GM21717 (cell line): ENCODE measurements around the gene PPP5C.

ENCODE experiments used
- ATAC-seq: cut with Tn5 transposase; IDR thresholded peaks from one replicate; pipeline ENCODE4 v1.9.1; 2021; ENCODE audit warnings: mild to moderate bottlenecking, moderate library complexity; ENCODE audit not compliant: unreplicated experiment

Gene PPP5C

GRCh38 chr19:46330319-46330918 lies 16.5 kb upstream of the PPP5C start:
- ATAC-seq, result no peak

GRCh38 chr19:46337487-46337886 lies 9.4 kb upstream of the PPP5C start:
- no peak for ATAC-seq

GRCh38 chr19:46339446-46339845 lies 7.4 kb upstream of the PPP5C start:
- ATAC-seq, result no peak

GRCh38 chr19:46340051-46340659 lies 6.7 kb upstream of the PPP5C start:
- no peak for ATAC-seq

- ATAC-seq, result no peak
Measured at GRCh38 chr19:46341937-46342336, 5.0 kb upstream of the PPP5C start.

GRCh38 chr19:46344363-46344762 lies 2.5 kb upstream of the PPP5C start:
- ATAC-seq, result no peak

- ATAC-seq, result no peak
Measured at GRCh38 chr19:46345157-46345556, 1.7 kb upstream of the PPP5C start.

GRCh38 chr19:46347572-46347883 lies 641 bp downstream of the PPP5C start:
- ATAC-seq, result no peak

- ATAC-seq, result no peak
Measured at GRCh38 chr19:46347985-46348384, 1.1 kb downstream of the PPP5C start.

- no peak for ATAC-seq
Measured at GRCh38 chr19:46349311-46349993, 2.6 kb downstream of the PPP5C start.

GRCh38 chr19:46350029-46350757 lies 3.3 kb downstream of the PPP5C start:
- ATAC-seq, result no peak

GRCh38 chr19:46350758-46351159 lies 3.9 kb downstream of the PPP5C start:
- ATAC-seq, result no peak

- ATAC-seq, result no peak
Measured at GRCh38 chr19:46351241-46352041, 4.6 kb downstream of the PPP5C start.

GRCh38 chr19:46353730-46354528 lies 7.0 kb downstream of the PPP5C start:
- no peak for ATAC-seq

- no peak for ATAC-seq
Measured at GRCh38 chr19:46355234-46356148, 8.6 kb downstream of the PPP5C start.

GRCh38 chr19:46356149-46357055 lies 9.5 kb downstream of the PPP5C start:
- no peak for ATAC-seq

GRCh38 chr19:46357846-46358583 lies 11.1 kb downstream of the PPP5C start:
- ATAC-seq, result no peak

GRCh38 chr19:46361915-46362314 lies 15.0 kb downstream of the PPP5C start:
- no peak for ATAC-seq
